Measurements from ENCODE around the gene SLIT3. TPM values are rescaled to one million over a fixed set of nuclear protein-coding genes. Genes with fewer than 3 reads are reported as not detected.

Gene SLIT3
- total RNA-seq, 3 donors from 2014 or later = 30.7 to 103 (median 54.1) TPM

GRCh38 chr5:169020102-169020501 lies 280.8 kb downstream of the SLIT3 start:
- no peak for DNase-seq (ENCODE audit: low spot score in 2 of 2)
- TF ChIP-seq POLR2AphosphoS5 (IDR thresholded peaks at IDR 0.05) = no peak
- TF ChIP-seq CTCF (IDR thresholded peaks at IDR 0.05) = no peak
- no peak for TF ChIP-seq POLR2A (IDR thresholded peaks at IDR 0.05)
- H3K27ac ChIP-seq = no peak overlapping the region
- H3K4me1 ChIP-seq = no peaks in the 10 kb centered on the region
- H3K27me3 ChIP-seq = no peaks in the 10 kb centered on the region
- intact Hi-C loops (cut with DNase I; ENCODE audit: low total_unique reads) = no loop called here
- no peaks in the 10 kb centered on the region for H3K36me3 ChIP-seq
- no peaks in the 10 kb centered on the region for H3K9me3 ChIP-seq
- no peak overlapping the region for H3K4me3 ChIP-seq

GRCh38 chr5:169018925-169019324 lies 282.0 kb downstream of the SLIT3 start:
- no peaks in the 10 kb centered on the region for H3K36me3 ChIP-seq

GRCh38 chr5:169015991-169016390 lies 284.9 kb downstream of the SLIT3 start:
- Histone ChIP-seq H3K9me3 (no peaks in the 10 kb centered on the region), H3K4me3 (no peak overlapping the region), H3K4me1 (no peaks in the 10 kb centered on the region), H3K36me3 (no peaks in the 10 kb centered on the region), H3K27ac (no peak overlapping the region), H3K27me3 (no peaks in the 10 kb centered on the region)
- intact Hi-C loops (cut with DNase I; ENCODE audit: low total_unique reads) = no loop called here
- no peak for TF ChIP-seq POLR2A (IDR thresholded peaks at IDR 0.05)
- TF ChIP-seq POLR2AphosphoS5 (IDR thresholded peaks at IDR 0.05) = no peak
- no peak for TF ChIP-seq CTCF (IDR thresholded peaks at IDR 0.05)
- DNase-seq (ENCODE audit: low spot score in 2 of 2) = no peak

More at GRCh38 chr5:169018925-169019324, 282.0 kb downstream of the SLIT3 start:
- intact Hi-C loops (cut with DNase I; ENCODE audit: low total_unique reads) = no loop called here
- DNase-seq (ENCODE audit: low spot score in 2 of 2) = no peak
- Histone ChIP-seq H3K27me3 (no peaks in the 10 kb centered on the region), H3K4me1 (no peaks in the 10 kb centered on the region), H3K9me3 (no peaks in the 10 kb centered on the region), H3K27ac (no peak overlapping the region), H3K4me3 (no peak overlapping the region)
- TF ChIP-seq POLR2AphosphoS5 (IDR thresholded peaks at IDR 0.05) = no peak
- no peak for TF ChIP-seq POLR2A (IDR thresholded peaks at IDR 0.05)
- no peak for TF ChIP-seq CTCF (IDR thresholded peaks at IDR 0.05)

GRCh38 chr5:169013846-169014245 lies 287.1 kb downstream of the SLIT3 start:
- no peaks in the 10 kb centered on the region for H3K9me3 ChIP-seq
- DNase-seq (ENCODE audit: low spot score in 2 of 2) = no peak
- intact Hi-C loops (cut with DNase I; ENCODE audit: low total_unique reads) = no loop called here

GRCh38 chr5:169013208-169013728 lies 287.7 kb downstream of the SLIT3 start:
- no peak for DNase-seq (ENCODE audit: low spot score in 2 of 2)
- intact Hi-C loops (cut with DNase I; ENCODE audit: low total_unique reads) = no loop called here
- TF ChIP-seq POLR2AphosphoS5 (IDR thresholded peaks at IDR 0.05) (no peak), POLR2A (IDR thresholded peaks at IDR 0.05) (no peak), CTCF (IDR thresholded peaks at IDR 0.05) (no peak)
- peak overlapping the region in 1 of 2 donors; percentile 19 for H3K27ac ChIP-seq
- no peaks in the 10 kb centered on the region for H3K27me3 ChIP-seq
- no peaks in the 10 kb centered on the region for H3K36me3 ChIP-seq
- no peak overlapping the region for H3K4me3 ChIP-seq
- no peaks in the 10 kb centered on the region for H3K4me1 ChIP-seq
- H3K9me3 ChIP-seq = no peaks in the 10 kb centered on the region

More at GRCh38 chr5:169013846-169014245, 287.1 kb downstream of the SLIT3 start:
- H3K27ac ChIP-seq = peak overlapping the region in 1 of 2 donors; percentile 19
- no peak overlapping the region for H3K4me3 ChIP-seq
- H3K27me3 ChIP-seq = no peaks in the 10 kb centered on the region
- H3K4me1 ChIP-seq = no peaks in the 10 kb centered on the region
- TF ChIP-seq POLR2AphosphoS5 (IDR thresholded peaks at IDR 0.05) = no peak
- TF ChIP-seq POLR2A (IDR thresholded peaks at IDR 0.05) = no peak
- no peak for TF ChIP-seq CTCF (IDR thresholded peaks at IDR 0.05)
- H3K36me3 ChIP-seq = no peaks in the 10 kb centered on the region

Measured in breast epithelium (tissue), 4 donors.